NT2/D1 (cell line): ENCODE data around the gene PAN3.

Source experiments
- SUZ12 ChIP-seq: IDR thresholded peaks from 2 replicates; pipeline ENCODE4 v1.6.1; 2011; ENCODE audit not compliant: insufficient read length, insufficient read depth; ENCODE audit errors: extremely low read depth
- YY1 ChIP-seq: IDR thresholded peaks from 2 replicates; pipeline ENCODE4 v1.6.1; 2011; ENCODE audit not compliant: insufficient read length, insufficient read depth

GRCh38 chr13:28172947-28173346, 34.6 kb downstream of the PAN3 start:
- no peak for TF ChIP-seq YY1
- TF ChIP-seq SUZ12: no peak
